RWPE1 (cell line): ENCODE measurements around the gene RAB3C.

Experiments used
- CTCF ChIA-PET: fragments of 350-600 bp; sonication (Branson Sonifier 250); formaldehyde crosslinking; extraction: SDS; loops from one replicate; lab custom pipeline; 2021; lab: Yijun Ruan, JAX
- POLR2A ChIA-PET: fragments of 400-600 bp; formaldehyde crosslinking; extraction: SDS; loops from one replicate; lab custom pipeline; 2020; ENCODE audit warnings: antibody characterized with exemption; ENCODE audit not compliant: low non-redundant PET; lab: Yijun Ruan, JAX
- DNase-seq: peaks from one replicate; pipeline ENCODE4 v3.0.0; 2012; ENCODE audit warnings: low spot score
- H3K27ac ChIP-seq: fragments of 450-650 bp; 2 replicates; pipeline ENCODE4 v1.5.1; 2017
- CTCF ChIP-seq: fragments of 450-650 bp; conservative IDR thresholded peaks from 2 replicates; pipeline ENCODE4 v1.5.1; 2017; ENCODE audit warnings: low read depth, mild to moderate bottlenecking

RAB3C gene

GRCh38 chr5:58755397-58755796 is 172.5 kb downstream of the RAB3C start:
- no peak for TF ChIP-seq CTCF
- no peak for DNase-seq
- ChIA-PET CTCF (no interaction called here), POLR2A (no interaction called here)
- no peak overlapping the region for H3K27ac ChIP-seq

- H3K27ac ChIP-seq: no peak overlapping the region
- ChIA-PET CTCF (interaction anchor here (0.7 kb wide), 1 partner anchor 1109 kb away, joined by 3 read pairs; no protein-coding TSS in a partner anchor), POLR2A (no interaction called here)
- no peak for DNase-seq
- no peak for TF ChIP-seq CTCF
These were observed 176.9 kb downstream of the RAB3C start for GRCh38 chr5:58759745-58760144.

GRCh38 chr5:58760222-58760621 is 177.3 kb downstream of the RAB3C start:
- H3K27ac ChIP-seq: no peak overlapping the region
- no peak for TF ChIP-seq CTCF
- no peak for DNase-seq
- ChIA-PET CTCF (interaction anchor here (0.7 kb wide), 1 partner anchor 1110 kb away, joined by 3 read pairs; no protein-coding TSS in a partner anchor), POLR2A (no interaction called here)

GRCh38 chr5:58761407-58761806 is 178.5 kb downstream of the RAB3C start:
- ChIA-PET CTCF (no interaction called here), POLR2A (no interaction called here)
- no peak for DNase-seq
- TF ChIP-seq CTCF: no peak
- H3K27ac ChIP-seq: no peak overlapping the region

- H3K27ac ChIP-seq: no peak overlapping the region
- TF ChIP-seq CTCF: no peak
- ChIA-PET CTCF (no interaction called here), POLR2A (no interaction called here)
- no peak for DNase-seq
These were observed 180.5 kb downstream of the RAB3C start for GRCh38 chr5:58763390-58763789.

GRCh38 chr5:58764199-58764598 is 181.3 kb downstream of the RAB3C start:
- ChIA-PET CTCF (no interaction called here), POLR2A (no interaction called here)
- TF ChIP-seq CTCF: no peak
- DNase-seq: no peak
- H3K27ac ChIP-seq: no peak overlapping the region

- no peak for DNase-seq
- ChIA-PET CTCF (interaction anchor here (0.8 kb wide), 1 partner anchor 138 kb away, joined by 3 read pairs; no protein-coding TSS in a partner anchor), POLR2A (no interaction called here)
- TF ChIP-seq CTCF: no peak
- H3K27ac ChIP-seq: no peak overlapping the region
These were observed 182.2 kb downstream of the RAB3C start for GRCh38 chr5:58765058-58765457.
